ENCODE data around the gene HSD17B13.

DNA sequence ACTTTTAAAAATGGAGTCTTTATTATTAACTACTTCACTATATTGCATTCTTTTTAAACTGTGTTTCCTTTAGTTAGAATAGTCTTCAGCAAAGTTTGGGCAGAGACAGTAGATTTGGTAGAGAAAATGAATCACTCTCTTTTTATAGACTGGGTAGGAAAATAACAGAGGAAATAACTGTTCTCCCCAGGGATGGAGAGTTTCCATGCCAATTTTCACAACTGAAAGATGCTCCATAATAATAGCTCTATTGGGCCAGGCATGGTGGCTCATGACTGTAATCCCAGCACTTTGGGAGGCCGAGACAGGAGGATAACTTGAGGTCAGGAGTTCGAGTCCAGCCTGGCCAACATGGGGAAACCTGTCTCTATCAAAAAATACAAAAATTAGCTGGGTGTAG is 13.1 kb downstream of the HSD17B13 start:
- TF ChIP-seq POLR2AphosphoS5 (IDR thresholded peaks at IDR 0.05; ENCODE audit: low read depth, low read length) = no peak
- TF ChIP-seq POLR2A (IDR thresholded peaks at IDR 0.05; ENCODE audit: low read depth, low read length) = no peak

All from GM12892 (cell line).